Common myeloid progenitor, CD34-positive (primary cell): ENCODE measurements around the gene POLR1C.

Source experiments
- CTCF ChIA-PET: fragments of 350-600 bp; sonication (Branson Sonifier 250); formaldehyde crosslinking; loops from one replicate; lab custom pipeline; 2021; ENCODE audit warnings: antibody characterized with exemption; lab: Charles Lee
- POLR2A ChIA-PET: fragments of 350-600 bp; sonication (Branson Sonifier 250); formaldehyde crosslinking; loops from one replicate; lab custom pipeline; 2021; ENCODE audit warnings: antibody characterized with exemption; lab: Charles Lee
- DNase-seq, 3 donors: peaks; one replicate each; pipeline versions ENCODE4 v3.0.0 to v3.0.0-alpha.2; 2013
- H3K27ac ChIP-seq, 2 experiments: 1 replicate in 1 of 2; 2 replicates in 1 of 2; pipeline ENCODE4 v1.7.0; 2013; ENCODE audit warnings: inconsistent platforms in 2 of 2, low read length in 2 of 2, mild to moderate bottlenecking in 2 of 2, low read depth in 1 of 2, moderate library complexity in 1 of 2; ENCODE audit not compliant: severe bottlenecking in 2 of 2, insufficient read depth in 1 of 2, poor library complexity in 1 of 2
- H3K27me3 ChIP-seq, 5 experiments: replicated peaks in 2 of 5; 1 replicate in 3 of 5; 2 replicates in 2 of 5; pipeline versions ENCODE4 v1.6.1 to v1.7.0; 2013; ENCODE audit warnings: low read length in 4 of 5, mild to moderate bottlenecking in 2 of 5, moderate library complexity in 2 of 5, inconsistent platforms in 1 of 5; ENCODE audit not compliant: insufficient read depth in 5 of 5, control insufficient read depth in 4 of 5
- H3K36me3 ChIP-seq, 4 experiments: 1 replicate in 2 of 4; 2 replicates in 2 of 4; pipeline versions ENCODE4 v1.6.1 to v1.7.0; 2013; ENCODE audit warnings: low read length in 3 of 4, control low read depth in 1 of 4, mild to moderate bottlenecking in 1 of 4; ENCODE audit not compliant: control insufficient read depth in 4 of 4, insufficient read depth in 4 of 4
- H3K4me1 ChIP-seq, 4 experiments: 1 replicate in 3 of 4; 2 replicates in 1 of 4; pipeline versions ENCODE4 v1.6.1 to v1.7.1; 2013; ENCODE audit warnings: low read length in 3 of 4, mild to moderate bottlenecking in 3 of 4, control low read depth in 1 of 4, inconsistent platforms in 1 of 4, moderate library complexity in 1 of 4; ENCODE audit not compliant: control insufficient read depth in 4 of 4, insufficient read depth in 4 of 4; ENCODE audit errors: control extremely low read depth in 1 of 4
- H3K4me3 ChIP-seq, 7 experiments: 1 replicate in 4 of 7; 2 replicates in 3 of 7; pipeline versions ENCODE4 v1.5.1 to v1.7.0; 2013; ENCODE audit warnings: mild to moderate bottlenecking in 7 of 7, low read length in 6 of 7, moderate library complexity in 6 of 7, inconsistent platforms in 2 of 7, low read depth in 2 of 7, control low read depth in 1 of 7; ENCODE audit not compliant: insufficient read depth in 4 of 7, control insufficient read depth in 1 of 7; ENCODE audit errors: extremely low read depth in 1 of 7
- H3K9me3 ChIP-seq, 5 experiments: 1 replicate in 4 of 5; 2 replicates in 1 of 5; pipeline versions ENCODE4 v1.6.1 to v1.7.1; 2013; ENCODE audit warnings: low read length in 4 of 5, mild to moderate bottlenecking in 2 of 5, inconsistent platforms in 1 of 5, low read depth in 1 of 5, moderate library complexity in 1 of 5; ENCODE audit not compliant: control insufficient read depth in 4 of 5, insufficient read depth in 2 of 5; ENCODE audit errors: control extremely low read depth in 1 of 5
- WGBS: methylation state at CpG from one replicate; pipeline ENCODE4 v1.1.5; 2013; ENCODE audit not compliant: insufficient coverage; 5-methylcytosine and 5-hydroxymethylcytosine counted together

POLR1C gene

DNA sequence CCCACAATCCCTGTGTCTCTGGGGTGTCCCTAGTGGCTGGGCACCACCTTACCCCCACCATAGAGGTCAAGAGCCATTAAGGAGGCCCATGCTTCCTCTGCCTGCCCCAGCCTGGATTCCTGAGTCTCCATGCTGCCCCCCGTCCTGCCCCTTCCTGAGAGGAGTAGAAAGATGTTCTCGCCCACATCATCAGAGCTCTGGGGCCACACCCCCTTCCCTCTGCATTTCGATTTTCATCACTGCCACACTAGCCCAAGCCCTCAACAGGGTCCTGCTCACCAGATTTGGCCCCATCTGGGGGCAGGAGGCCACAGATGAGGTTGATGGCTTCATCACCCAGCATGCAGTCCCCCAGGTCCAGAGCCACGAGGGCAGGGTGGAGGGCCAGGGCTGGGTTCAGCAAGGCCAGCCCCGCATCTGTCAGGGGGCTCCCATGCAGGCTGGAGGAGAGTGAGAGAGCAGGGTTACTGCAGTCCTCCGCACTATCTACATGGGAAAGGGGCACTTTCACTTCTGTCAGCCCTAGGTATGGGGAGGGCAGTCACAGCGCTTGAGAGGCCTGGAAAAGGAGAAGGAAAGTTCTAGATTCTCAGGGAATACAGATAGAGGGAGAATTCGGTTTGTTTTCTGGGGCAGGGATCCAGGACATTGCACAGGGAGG lies 8.3 kb upstream of the POLR1C start:
- WGBS: 76% methylated on average over 5 of the region's 8 CpGs
- Histone ChIP-seq H3K4me3 (no peak overlapping the region), H3K9me3 (no peaks in the 10 kb centered on the region), H3K27ac (no peak overlapping the region), H3K4me1 (peaks cover 0 to 25% (median 19%) of the 10 kb centered on the region in 4 experiments), H3K27me3 (peaks cover 0 to 42% (median 17%) of the 10 kb centered on the region in 5 experiments), H3K36me3 (peaks cover 11 to 50% (median 41%) of the 10 kb centered on the region in 4 experiments)
- DNase-seq: no peak
- POLR2A ChIA-PET: no interaction called here
- CTCF ChIA-PET: interaction anchor here (0.6 to 5.7 kb wide), 7 partner anchors 14 to 244 kb away, joined by 3 to 64 read pairs (median 3); partner anchors contain the start of gene DLK2

DNA sequence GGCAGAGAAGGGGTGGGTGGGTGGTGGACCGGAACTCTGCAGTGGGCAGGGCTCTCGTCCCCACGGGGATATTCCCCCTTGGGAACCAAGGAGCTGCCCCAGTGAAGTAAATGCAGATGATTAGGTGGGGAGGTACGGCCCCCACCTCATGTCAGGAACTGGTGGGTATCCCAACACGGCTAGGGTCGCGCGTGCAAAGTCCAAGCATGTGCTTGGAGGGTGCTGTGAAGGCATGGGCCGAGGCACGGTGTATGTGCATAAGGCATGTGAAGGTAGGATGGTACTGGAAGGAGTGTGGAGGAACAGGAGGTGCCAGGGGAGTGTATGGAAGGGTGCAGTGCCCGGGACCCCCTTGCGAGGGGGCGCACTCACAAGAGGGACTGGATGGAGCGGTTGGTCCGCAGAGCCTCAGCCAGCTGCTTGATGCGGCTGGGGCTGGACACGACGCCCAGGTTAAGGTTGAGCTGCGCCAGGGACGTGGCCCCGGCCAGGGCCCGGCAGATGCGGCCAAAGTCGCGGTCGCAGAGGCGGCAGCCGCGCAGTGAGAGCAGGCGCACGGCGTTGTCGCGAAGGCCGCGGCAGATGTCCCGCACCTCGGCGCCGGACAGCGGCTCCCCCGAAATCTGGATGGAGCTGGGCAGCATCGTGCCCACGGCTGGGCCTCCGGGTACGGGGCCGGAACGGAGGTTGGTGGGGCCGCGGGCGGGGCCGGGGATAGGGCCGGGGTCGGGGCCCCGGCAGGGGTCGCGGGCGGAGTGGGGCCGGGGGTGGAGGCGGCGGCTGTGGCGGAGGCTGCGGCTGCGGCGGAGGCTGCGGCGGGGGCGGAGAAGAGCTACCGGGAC lies 7.5 kb upstream of the POLR1C start:
- WGBS: 13% methylated on average over 54 of the region's 69 CpGs
- ChIA-PET CTCF (interaction anchor here (0.9 to 1.1 kb wide), 2 partner anchors 63 to 244 kb away, joined by 3 read pairs; no protein-coding TSS in a partner anchor), POLR2A (interaction anchor here (0.5 kb wide), 1 partner anchor 52 kb away, joined by 4 read pairs; no protein-coding TSS in a partner anchor)
- peaks cover 0 to 25% (median 19%) of the 10 kb centered on the region in 4 experiments for H3K4me1 ChIP-seq
- H3K9me3 ChIP-seq: no peaks in the 10 kb centered on the region
- DNase-seq: peak in 1 of 3 donors; percentile 21
- H3K27me3 ChIP-seq: peaks cover 0 to 42% (median 17%) of the 10 kb centered on the region in 5 experiments
- peaks cover 11 to 51% (median 41%) of the 10 kb centered on the region in 4 experiments for H3K36me3 ChIP-seq
- peak overlapping the region in 5 of 7 experiments; percentile 37 to 73 (median 62) for H3K4me3 ChIP-seq
- no peak overlapping the region for H3K27ac ChIP-seq

DNA sequence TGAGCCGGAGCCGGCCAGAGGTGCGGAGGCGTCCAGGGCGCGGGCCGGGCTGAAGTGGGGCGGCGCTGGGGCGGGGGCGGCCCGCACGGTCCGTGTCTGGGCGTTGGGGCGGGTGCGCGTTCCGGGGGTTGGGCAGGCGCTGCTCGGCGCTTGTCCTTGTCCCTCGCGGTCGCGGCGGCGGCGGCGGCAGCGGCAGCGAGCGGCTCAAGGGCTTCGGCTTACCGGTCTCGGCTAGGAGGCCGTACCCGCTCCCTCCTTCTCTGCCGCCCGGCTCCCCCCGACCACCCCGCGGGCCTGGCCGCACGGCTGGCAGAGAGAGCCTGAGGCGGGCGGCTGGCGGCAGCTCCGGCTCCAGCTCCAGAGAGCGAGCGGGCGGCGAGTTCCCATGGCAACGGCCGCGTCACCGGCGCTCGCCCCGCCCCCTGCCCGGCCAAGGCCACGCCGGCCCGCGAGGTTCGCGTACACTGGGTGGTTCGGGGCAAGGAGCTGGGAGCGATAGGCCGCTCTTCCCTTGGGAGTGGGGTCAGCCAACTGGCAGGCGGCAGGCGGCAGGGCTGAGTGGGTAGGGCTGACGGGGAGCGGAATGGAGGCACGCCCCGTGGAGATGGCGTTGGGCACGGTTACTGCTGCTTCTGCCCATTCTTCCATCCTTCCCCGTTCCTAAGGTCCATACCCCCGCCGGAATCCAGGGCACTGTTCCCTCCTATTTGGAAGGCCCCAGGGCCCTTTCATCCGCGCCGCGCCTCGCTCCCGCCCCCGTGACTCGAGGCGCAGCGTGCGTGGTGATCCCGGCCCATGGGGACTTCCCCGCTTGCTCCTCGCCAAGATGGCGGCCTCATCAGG lies 6.7 kb upstream of the POLR1C start, which contains the start of gene LRRC73:
Gene LRRC73 (minus strand): TSS at position 363 of the 843 bp plus-strand sequence. CDS start 561 bp downstream, outside the sequence.
- ChIA-PET POLR2A (interaction anchor here (0.5 kb wide), 1 partner anchor 53 kb away, joined by 4 read pairs; no protein-coding TSS in a partner anchor), CTCF (interaction anchor here (0.9 to 2.1 kb wide), 2 partner anchors 64 to 132 kb away, joined by 3 to 4 read pairs; no protein-coding TSS in a partner anchor)
- peaks cover 0 to 42% (median 17%) of the 10 kb centered on the region in 5 experiments for H3K27me3 ChIP-seq
- H3K4me3 ChIP-seq: peak within 1 kb of the TSS; percentile 6 to 73 (median 59)
- DNase-seq: peak; percentile 64 to 75 (median 69)
- peaks cover 0 to 26% (median 19%) of the 10 kb centered on the region in 4 experiments for H3K4me1 ChIP-seq
- H3K27ac ChIP-seq: no peak within 1 kb of the TSS
- 9% methylated on average over 84 of the region's 96 CpGs for WGBS
- no peaks in the 10 kb centered on the region for H3K9me3 ChIP-seq
- peaks cover 12 to 49% (median 37%) of the 10 kb centered on the region in 4 experiments for H3K36me3 ChIP-seq

DNA sequence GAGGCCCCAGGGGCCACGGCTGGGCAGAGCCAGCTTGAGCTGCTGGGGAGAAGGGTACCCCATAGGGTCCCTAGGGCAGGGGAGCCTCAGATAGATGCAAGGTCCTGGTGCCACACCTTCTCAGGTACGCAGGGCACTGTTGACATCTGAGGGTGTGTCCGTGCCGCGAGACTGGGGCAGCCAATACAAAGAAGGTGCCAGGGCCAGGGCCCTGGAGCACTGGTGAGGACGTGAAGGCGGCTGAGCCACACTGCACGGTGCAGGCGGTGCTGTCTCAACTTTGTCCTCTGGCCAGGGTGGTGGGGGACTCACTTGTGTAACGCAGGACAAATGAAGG lies 6.1 kb upstream of the POLR1C start:
- H3K4me1 ChIP-seq: peaks cover 0 to 32% (median 25%) of the 10 kb centered on the region in 4 experiments
- peaks cover 0 to 42% (median 17%) of the 10 kb centered on the region in 5 experiments for H3K27me3 ChIP-seq
- H3K9me3 ChIP-seq: no peaks in the 10 kb centered on the region
- H3K36me3 ChIP-seq: peaks cover 13 to 49% (median 38%) of the 10 kb centered on the region in 4 experiments
- ChIA-PET POLR2A (interaction anchor here (0.6 to 1.1 kb wide), 2 partner anchors 50 to 77 kb away, joined by 3 to 4 read pairs; no protein-coding TSS in a partner anchor), CTCF (interaction anchor here (1.6 to 2.1 kb wide), 3 partner anchors 8 to 133 kb away, joined by 4 to 7 read pairs (median 7); no protein-coding TSS in a partner anchor)
- H3K4me3 ChIP-seq: peak overlapping the region in 2 of 7 experiments; percentile 59 to 67
- DNase-seq: no peak
- H3K27ac ChIP-seq: no peak overlapping the region
- WGBS: 94% methylated on average over 9 of the region's 10 CpGs

DNA sequence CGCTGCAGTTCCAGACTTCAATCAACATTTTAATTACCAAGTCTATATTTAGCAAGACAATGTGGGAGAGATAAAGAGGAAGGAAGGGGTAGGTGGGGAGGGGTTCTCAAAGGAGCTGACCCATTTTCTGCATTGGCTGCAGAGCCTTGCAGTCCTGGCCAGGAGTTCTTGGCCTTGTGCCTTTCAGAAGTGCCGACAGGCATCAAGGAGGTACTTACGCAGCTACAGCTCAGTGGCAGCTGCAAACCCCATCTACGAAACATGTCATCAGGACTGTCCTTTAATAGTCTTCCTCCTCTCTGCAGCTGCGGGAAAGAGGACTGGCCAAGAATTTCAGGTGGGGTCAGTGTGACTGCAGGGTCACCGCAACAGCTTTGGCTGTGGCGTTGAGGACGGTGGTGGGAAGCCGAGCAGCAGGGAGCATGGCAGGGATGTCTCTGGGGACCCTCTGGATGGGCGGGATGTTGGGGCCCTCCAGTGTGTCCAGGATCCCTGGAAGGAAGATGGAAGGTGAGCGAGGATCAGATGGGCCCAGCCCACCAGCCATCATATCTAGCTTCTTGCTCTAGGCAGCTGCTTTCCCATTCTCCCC lies 5.0 kb upstream of the POLR1C start:
- Histone ChIP-seq H3K36me3 (peaks cover 13 to 49% (median 37%) of the 10 kb centered on the region in 4 experiments), H3K9me3 (no peaks in the 10 kb centered on the region), H3K4me3 (no peak overlapping the region), H3K27me3 (peaks cover 0 to 40% (median 17%) of the 10 kb centered on the region in 5 experiments), H3K27ac (no peak overlapping the region), H3K4me1 (peaks cover 3 to 37% (median 28%) of the 10 kb centered on the region in 4 experiments)
- 95% methylated on average over 5 of the region's 11 CpGs for WGBS
- ChIA-PET CTCF (interaction anchor here (1.6 to 2.1 kb wide), 3 partner anchors 10 to 134 kb away, joined by 4 to 7 read pairs (median 7); no protein-coding TSS in a partner anchor), POLR2A (interaction anchor here (0.7 to 1.1 kb wide), 2 partner anchors 79 to 660 kb away, joined by 3 to 4 read pairs; no protein-coding TSS in a partner anchor)
- DNase-seq: no peak
